GM18499 (cell line): Measurements from ENCODE around the gene EPHA8.

Experiments used
- ATAC-seq: cut with Tn5 transposase; IDR thresholded peaks from one replicate; pipeline ENCODE4 v1.9.1; 2021; ENCODE audit warnings: moderate number of reproducible peaks; ENCODE audit not compliant: insufficient read depth, unreplicated experiment

Gene EPHA8

GRCh38 chr1:22534951-22535350, 28.3 kb upstream of the EPHA8 start:
- no peak for ATAC-seq

DNA sequence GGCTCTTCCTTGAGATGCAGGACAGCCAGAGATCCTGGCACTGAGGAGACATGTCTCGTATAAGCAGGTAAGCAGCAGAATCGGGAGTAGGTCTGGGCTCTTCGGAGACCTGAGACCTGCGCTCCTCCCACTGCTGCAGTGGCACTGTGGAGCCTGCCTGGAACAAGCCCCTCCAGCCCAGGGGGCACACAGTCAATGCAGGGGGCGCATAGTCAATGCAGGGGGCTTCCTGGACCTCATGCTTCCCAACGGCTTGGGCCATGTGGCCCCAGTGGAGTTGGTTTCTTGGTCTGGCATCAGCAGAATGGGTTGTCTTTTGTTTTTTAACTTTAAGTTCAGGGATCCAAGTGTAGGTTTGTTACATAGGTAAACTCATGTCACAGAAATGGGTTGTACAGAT, 27.9 kb upstream of the EPHA8 start:
- no peak for ATAC-seq

- ATAC-seq, result no peak
Observed at GRCh38 chr1:22536506-22536905, 26.8 kb upstream of the EPHA8 start.

DNA sequence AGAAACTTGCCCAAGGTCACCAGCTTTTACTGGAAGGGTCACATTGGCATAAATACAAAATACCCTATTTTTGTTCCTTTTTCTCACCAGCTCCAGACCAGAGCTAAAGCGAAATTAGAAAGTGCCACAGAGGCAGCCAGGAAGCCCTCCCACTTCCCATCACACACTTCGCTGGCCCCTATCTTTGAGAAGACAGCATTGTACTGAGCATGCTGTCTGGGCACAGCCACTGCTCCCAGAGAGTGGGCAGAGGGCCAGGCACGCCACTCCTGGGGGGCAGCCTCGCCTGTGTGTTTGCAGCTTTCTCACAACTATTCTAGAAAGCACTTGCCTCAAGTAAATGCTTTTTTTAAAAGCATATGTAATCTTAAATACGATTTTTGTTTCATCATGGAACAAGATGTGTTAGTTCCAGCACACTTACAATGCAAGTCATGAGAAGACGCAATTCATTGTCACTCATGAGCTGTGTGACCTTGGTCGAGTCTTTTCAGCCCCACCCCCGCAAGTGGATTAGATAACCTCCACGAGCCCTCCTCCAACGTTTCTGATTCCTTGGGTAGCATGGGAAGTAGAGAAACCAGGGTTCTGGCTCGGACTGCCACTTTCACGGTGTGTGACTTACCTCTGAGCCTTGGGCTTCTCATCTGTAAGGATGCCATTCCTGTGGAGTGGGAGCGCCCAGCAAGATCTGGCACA, 25.7 kb upstream of the EPHA8 start:
- ATAC-seq, result no peak

DNA sequence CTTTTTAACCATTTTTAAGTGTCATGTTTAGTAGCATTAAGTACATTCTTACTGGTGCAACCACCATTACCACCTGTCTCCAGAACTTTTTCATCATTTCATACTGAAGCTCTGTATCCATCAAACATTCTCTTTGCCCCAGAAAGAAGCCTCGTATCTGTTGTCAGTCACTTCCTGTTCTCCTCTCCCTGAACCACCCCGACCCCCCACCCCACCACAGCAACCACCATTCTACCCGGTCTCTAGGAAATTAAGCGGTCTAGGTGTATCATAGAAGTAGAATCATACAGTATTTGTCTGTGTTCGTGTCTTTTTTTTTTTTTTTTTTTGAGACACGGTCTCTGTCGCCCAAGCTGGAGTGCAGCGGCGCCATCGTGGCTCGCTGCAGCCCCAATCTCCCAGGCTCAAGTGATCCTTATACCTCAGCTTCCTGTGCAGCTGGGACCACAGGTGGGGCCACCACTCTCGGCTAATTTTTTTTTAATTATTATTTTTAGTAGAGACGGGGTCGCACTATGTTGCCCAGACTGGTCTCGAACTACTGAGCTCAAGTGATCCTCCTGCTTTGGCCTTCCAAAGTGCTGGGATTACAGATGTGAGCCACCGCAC, 23.7 kb upstream of the EPHA8 start:
- no peak for ATAC-seq

GRCh38 chr1:22540337-22540736, 23.0 kb upstream of the EPHA8 start:
- ATAC-seq, result no peak

GRCh38 chr1:22542886-22543285, 20.4 kb upstream of the EPHA8 start:
- no peak for ATAC-seq

GRCh38 chr1:22543679-22544078, 19.6 kb upstream of the EPHA8 start:
- ATAC-seq, result no peak

DNA sequence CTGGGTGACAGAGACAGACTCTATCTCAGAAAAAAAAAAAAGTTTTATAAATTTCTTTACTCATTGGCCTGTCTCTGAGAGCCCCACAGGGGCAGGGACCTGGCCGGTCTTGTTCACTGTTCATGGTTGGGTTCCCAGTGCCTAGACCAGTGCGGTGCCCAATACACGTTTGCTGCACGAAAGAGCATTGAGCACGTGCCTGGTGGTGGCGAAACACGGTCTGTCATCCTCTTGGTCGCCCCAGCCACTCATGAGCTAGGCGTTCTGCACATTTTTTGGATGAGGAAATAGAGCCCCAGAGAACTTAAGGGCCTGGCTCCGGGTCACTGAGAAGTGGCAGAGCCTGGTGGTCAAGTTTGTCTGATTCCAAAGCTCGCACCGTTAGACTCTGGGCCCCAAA, 18.7 kb upstream of the EPHA8 start:
- ATAC-seq, result no peak

DNA sequence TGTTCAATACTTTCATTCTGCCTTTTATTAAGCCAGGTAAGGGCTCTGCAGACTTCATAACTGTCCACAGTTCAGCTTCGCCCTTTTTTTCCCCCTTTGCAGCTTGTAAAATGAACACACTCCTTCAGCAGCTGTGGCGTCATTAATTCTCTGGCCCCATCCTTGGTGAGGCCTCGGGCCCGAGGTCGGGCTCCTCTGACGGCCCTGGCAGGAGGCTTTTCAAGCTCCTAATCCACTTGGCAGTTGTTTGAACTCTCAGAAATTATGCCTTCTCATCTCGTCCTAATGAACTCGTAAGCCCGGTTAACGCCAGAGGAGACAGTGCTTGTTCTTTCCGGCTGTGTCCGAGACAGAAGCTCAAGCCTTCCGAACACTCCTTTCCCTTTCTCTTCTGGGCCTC, 18.1 kb upstream of the EPHA8 start:
- ATAC-seq, result no peak

DNA sequence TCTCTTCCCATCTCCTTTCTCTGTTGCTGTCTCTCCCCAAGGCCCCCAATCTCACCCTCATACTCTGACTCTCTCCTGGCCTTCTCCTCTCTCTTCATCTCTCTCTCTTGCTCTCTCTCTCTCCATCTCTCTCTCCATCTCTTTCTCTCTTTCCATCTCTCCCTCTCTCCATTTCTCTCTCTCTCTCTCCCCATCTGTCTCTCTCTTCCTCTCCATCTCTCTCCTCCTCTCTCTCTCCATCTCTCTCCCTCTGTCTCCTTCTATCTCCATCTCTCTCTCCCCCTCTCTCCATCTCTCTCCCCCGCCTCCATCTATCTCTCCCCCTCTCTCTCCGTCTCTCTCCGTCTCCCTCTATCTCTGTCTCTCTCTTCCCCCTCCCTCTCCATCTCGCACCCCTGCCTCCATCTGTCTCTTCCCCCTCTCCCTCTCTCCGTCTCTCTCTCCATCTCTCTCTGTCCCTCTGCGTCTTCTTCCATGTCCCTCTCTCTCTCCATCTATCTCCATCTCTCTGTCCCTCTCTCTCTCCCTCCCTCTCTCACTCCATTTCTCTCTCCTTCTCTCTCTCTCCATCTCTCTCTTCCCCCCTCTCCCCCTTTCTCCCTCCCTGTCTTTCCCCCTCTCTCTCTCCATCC, 16.0 kb upstream of the EPHA8 start:
- no peak for ATAC-seq

GRCh38 chr1:22547818-22548462, 15.3 kb upstream of the EPHA8 start:
- no peak for ATAC-seq

- ATAC-seq, result no peak
Observed at GRCh38 chr1:22550021-22550420, 13.3 kb upstream of the EPHA8 start.

- no peak for ATAC-seq
Observed at GRCh38 chr1:22551591-22551990, 11.7 kb upstream of the EPHA8 start.

- no peak for ATAC-seq
Observed at GRCh38 chr1:22552021-22552420, 11.3 kb upstream of the EPHA8 start.

DNA sequence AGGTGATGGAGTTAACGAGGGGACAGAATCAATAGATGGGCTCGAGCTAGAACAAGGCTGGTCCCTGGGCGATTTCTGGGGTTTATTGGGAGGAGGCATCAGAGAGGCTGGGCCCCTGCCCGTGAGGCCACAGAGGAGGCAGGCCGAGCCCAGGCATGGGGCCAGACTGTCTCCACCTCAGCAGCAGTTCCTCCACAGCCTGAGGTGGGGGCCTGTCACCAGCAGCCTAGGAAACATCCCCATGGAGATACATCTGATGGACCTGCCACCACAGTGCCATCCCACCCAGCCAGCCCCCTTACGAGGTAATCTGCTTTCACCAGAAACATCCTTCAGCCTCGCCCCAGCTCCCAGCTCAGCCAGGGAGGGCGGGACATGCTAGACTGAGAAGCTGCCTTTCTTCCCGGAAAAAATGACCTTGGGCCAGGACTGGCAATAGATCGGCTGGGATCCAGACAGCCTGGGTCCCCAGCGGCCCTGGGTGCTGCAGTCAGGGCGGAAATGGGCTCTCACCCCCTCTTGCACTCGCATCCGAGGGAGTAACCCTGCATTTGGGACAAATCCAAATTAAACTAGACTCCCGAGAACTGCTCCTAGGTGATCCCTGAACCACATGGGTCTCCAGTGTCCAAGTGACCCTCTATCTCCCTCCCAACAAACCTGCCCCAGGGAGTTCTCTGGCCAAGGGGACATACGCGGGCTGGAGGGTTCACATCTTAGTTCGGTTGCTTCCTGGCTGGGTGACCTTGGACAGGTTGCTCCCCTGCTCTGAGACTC, 10.0 kb upstream of the EPHA8 start:
- ATAC-seq, result no peak

GRCh38 chr1:22553991-22554522, 9.2 kb upstream of the EPHA8 start:
- ATAC-seq, result no peak

GRCh38 chr1:22555371-22555656, 8.0 kb upstream of the EPHA8 start:
- ATAC-seq, result no peak

GRCh38 chr1:22556391-22557104, 6.7 kb upstream of the EPHA8 start:
- ATAC-seq, result no peak

- no peak for ATAC-seq
Observed at GRCh38 chr1:22557341-22557950, 5.8 kb upstream of the EPHA8 start.
